ENCODE results near the gene LRRC43. TPM values are rescaled to one million over a fixed set of nuclear protein-coding genes. Genes with fewer than 3 reads are reported as not detected.

The LRRC43 gene
- total RNA-seq, 6 experiments from 2014 or later: not detected

DNA sequence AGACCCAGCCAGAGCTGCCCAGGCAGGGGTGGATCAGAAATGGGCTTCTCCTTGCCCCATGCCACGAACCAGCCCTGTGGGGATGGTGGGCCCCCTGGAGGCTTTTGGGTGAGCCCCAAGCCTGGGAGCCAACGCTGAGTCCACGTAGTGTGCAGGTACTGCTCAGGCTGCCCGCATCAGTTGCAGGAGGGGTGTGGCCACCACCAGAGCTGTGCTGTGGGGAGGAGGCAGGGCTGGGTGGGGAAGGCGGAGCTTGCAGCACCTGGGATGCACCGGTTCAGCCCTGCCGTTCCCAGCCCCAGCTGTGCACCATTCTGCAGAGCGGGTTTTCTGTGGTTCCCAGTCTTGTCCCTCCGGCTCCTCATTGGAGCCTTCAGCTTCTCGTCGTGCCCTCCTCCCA is 45.2 kb upstream of the LRRC43 start:
- H3K4me3 Mint-ChIP-seq: no peak overlapping the region
- no peaks in the 10 kb centered on the region for H3K9me3 Mint-ChIP-seq
- no peak for DNase-seq
- TF ChIP-seq, protein P1, sequence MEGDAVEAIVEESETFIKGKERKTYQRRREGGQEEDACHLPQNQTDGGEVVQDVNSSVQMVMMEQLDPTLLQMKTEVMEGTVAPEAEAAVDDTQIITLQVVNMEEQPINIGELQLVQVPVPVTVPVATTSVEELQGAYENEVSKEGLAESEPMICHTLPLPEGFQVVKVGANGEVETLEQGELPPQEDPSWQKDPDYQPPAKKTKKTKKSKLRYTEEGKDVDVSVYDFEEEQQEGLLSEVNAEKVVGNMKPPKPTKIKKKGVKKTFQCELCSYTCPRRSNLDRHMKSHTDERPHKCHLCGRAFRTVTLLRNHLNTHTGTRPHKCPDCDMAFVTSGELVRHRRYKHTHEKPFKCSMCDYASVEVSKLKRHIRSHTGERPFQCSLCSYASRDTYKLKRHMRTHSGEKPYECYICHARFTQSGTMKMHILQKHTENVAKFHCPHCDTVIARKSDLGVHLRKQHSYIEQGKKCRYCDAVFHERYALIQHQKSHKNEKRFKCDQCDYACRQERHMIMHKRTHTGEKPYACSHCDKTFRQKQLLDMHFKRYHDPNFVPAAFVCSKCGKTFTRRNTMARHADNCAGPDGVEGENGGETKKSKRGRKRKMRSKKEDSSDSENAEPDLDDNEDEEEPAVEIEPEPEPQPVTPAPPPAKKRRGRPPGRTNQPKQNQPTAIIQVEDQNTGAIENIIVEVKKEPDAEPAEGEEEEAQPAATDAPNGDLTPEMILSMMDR (IDR thresholded peaks at IDR 0.05): no peak
- H3K27ac Mint-ChIP-seq: no peak overlapping the region
- no peaks in the 10 kb centered on the region for H3K4me1 Mint-ChIP-seq (ENCODE audit: low read depth)
- H3K27me3 Mint-ChIP-seq (ENCODE audit: insufficient read depth): peaks cover 1% of the 10 kb centered on the region
- peaks cover 4% of the 10 kb centered on the region for H3K36me3 Mint-ChIP-seq (ENCODE audit: low read depth)

DNA sequence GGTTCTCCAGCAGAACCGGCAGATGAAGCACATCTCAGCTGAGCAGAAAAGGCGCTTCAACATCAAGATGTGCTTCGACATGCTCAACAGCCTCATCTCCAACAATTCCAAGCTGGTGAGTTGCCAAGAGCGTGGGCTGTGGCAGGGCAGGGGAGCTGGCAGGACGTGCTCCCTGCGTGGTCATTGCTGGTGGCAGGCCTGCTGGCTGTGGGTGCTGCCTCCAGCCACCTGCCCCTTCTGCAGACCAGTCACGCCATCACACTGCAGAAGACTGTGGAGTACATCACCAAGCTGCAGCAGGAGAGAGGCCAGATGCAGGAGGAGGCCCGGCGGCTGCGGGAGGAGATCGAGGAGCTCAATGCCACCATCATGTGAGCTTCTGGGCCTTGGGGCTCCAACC is 44.7 kb upstream of the LRRC43 start:
- DNase-seq: no peak
- H3K36me3 Mint-ChIP-seq (ENCODE audit: low read depth): peaks cover 4% of the 10 kb centered on the region
- TF ChIP-seq, protein P1 (IDR thresholded peaks at IDR 0.05): no peak

DNA sequence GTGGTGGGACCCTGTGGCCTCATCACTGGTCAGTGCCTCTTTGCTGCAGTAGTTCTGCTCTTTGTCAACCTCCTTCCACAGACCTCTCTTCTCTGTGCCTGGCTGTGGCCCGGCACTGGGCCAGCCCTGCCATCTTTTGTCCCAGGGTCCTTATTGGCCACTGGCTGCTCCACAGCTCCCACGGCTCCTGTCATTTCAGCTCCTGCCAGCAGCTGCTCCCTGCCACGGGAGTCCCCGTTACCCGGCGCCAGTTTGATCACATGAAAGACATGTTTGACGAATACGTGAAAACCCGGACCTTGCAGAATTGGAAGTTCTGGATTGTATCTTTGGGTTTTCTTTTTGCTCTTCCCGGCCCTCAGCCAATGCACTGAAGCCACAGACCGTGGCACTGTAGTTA is 44.3 kb upstream of the LRRC43 start:
- Mint-ChIP-seq H3K36me3 (ENCODE audit: low read depth) (peaks cover 4% of the 10 kb centered on the region; the same call in 1 of the 2 replicates), H3K4me1 (ENCODE audit: low read depth) (no peaks in the 10 kb centered on the region), H3K9me3 (no peaks in the 10 kb centered on the region), H3K27ac (no peak overlapping the region), H3K27me3 (ENCODE audit: insufficient read depth) (peaks cover 1% of the 10 kb centered on the region), H3K4me3 (no peak overlapping the region)
- DNase-seq: no peak
- TF ChIP-seq, protein P1 (IDR thresholded peaks at IDR 0.05): no peak

More for the DNA sequence above, 44.7 kb upstream of the LRRC43 start:
- no peak overlapping the region for H3K27ac Mint-ChIP-seq
- H3K4me3 Mint-ChIP-seq: no peak overlapping the region
- no peaks in the 10 kb centered on the region for H3K9me3 Mint-ChIP-seq
- no peaks in the 10 kb centered on the region for H3K4me1 Mint-ChIP-seq (ENCODE audit: low read depth)
- peaks cover 1% of the 10 kb centered on the region for H3K27me3 Mint-ChIP-seq (ENCODE audit: insufficient read depth)

DNA sequence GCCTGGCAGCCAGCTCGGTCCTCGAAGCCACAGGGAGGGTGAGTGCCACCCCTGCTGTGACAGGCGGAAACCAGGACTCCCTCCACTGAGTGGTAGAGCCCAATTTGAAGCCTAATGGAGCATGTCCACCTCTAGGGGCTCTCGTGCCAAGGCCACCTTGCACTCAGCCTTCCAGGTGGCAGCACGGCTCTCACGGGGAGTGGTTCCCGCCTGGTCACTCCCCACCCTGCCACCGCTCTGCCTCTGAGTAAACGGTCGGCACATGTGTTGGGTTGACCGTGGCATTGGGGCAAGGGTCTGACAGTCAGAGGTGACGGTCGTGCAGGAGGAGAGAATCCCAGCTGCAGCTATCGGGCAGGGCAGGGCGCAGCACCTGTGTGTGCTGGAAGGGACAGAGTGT is 43.7 kb upstream of the LRRC43 start:
- TF ChIP-seq, protein P1 (IDR thresholded peaks at IDR 0.05): no peak
- Mint-ChIP-seq H3K27ac (no peak overlapping the region), H3K27me3 (ENCODE audit: insufficient read depth) (peaks cover 1% of the 10 kb centered on the region), H3K4me1 (ENCODE audit: low read depth) (no peaks in the 10 kb centered on the region), H3K9me3 (no peaks in the 10 kb centered on the region), H3K36me3 (ENCODE audit: low read depth) (peaks cover 4% of the 10 kb centered on the region; the same call in 1 of the 2 replicates), H3K4me3 (no peak overlapping the region)
- DNase-seq: no peak

- H3K9me3 Mint-ChIP-seq: no peaks in the 10 kb centered on the region
- DNase-seq: no peak
- peaks cover 1% of the 10 kb centered on the region for H3K27me3 Mint-ChIP-seq (ENCODE audit: insufficient read depth)
- H3K4me1 Mint-ChIP-seq (ENCODE audit: low read depth): no peaks in the 10 kb centered on the region
- no peak overlapping the region for H3K4me3 Mint-ChIP-seq
- H3K27ac Mint-ChIP-seq: no peak overlapping the region
- TF ChIP-seq, protein P1 (IDR thresholded peaks at IDR 0.05): no peak
- peaks cover 4% of the 10 kb centered on the region; the same call in 1 of the 2 replicates for H3K36me3 Mint-ChIP-seq (ENCODE audit: low read depth)
Observed at GRCh38 chr12:122139941-122140340, 43.0 kb upstream of the LRRC43 start.

Data from HFFc6 (cell line).